ENCODE measurements around the gene CIAO3. TPM values are rescaled to one million over a fixed set of nuclear protein-coding genes. Genes with fewer than 3 reads are reported as not detected.
A peak's percentile ranks its signal among the peaks of the same experiment; 100 is the strongest.

The CIAO3 gene
- total RNA-seq, 1 donor, result 24.7 TPM

DNA sequence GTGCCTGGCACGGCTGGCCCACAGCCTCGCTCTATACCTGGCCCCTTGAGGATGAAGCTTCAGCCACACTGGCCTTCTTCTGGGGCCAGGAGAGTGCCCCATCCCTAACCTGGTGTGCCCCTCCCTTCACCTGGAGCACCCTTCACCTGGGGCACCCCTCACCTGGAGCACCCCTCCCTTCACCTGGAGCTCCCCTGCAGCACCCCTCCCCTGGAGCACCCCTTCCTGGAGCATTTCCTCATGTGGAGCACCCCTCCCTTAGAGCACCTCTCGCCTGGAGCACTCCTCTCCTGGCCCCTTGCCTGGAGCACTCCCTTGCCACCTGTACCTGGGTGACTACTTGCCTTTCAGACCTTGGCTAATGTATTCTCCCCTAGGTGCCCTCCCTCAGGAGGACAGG is 32.8 kb downstream of the CIAO3 start:
- TF ChIP-seq, protein P1, sequence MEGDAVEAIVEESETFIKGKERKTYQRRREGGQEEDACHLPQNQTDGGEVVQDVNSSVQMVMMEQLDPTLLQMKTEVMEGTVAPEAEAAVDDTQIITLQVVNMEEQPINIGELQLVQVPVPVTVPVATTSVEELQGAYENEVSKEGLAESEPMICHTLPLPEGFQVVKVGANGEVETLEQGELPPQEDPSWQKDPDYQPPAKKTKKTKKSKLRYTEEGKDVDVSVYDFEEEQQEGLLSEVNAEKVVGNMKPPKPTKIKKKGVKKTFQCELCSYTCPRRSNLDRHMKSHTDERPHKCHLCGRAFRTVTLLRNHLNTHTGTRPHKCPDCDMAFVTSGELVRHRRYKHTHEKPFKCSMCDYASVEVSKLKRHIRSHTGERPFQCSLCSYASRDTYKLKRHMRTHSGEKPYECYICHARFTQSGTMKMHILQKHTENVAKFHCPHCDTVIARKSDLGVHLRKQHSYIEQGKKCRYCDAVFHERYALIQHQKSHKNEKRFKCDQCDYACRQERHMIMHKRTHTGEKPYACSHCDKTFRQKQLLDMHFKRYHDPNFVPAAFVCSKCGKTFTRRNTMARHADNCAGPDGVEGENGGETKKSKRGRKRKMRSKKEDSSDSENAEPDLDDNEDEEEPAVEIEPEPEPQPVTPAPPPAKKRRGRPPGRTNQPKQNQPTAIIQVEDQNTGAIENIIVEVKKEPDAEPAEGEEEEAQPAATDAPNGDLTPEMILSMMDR (IDR thresholded peaks at IDR 0.05; ENCODE audit: insufficient read depth, low read length), result no peak
- no peak for DNase-seq (ENCODE audit: low read depth)
- no peak overlapping the region for H3K4me3 ChIP-seq (ENCODE audit: low read depth, low read length)

DNA sequence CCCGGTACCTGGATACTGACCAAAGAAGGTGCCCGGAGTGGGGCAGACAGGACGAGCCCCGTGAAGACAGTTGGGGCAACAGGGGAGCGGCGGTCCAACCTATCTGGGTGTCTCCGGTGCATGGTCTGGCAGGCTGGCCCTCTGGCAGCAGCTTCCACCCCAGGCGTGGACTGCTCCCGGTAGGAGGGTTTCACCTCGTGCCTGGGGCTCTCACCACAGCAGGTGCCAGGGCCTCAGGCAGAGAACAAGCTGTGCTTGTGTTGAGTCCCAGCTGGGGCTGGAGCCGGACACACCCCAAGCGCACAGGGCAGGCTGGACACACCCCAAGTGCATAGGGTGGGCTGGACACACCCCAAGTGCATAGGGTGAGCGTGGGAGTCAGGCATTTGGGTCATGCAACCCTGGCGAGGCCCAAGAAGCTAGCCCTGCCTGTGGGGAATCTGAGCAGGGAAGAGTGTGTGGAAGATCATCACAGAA is 33.7 kb downstream of the CIAO3 start:
- no peak for DNase-seq (ENCODE audit: low read depth)
- TF ChIP-seq, protein P1 (IDR thresholded peaks at IDR 0.05; ENCODE audit: insufficient read depth, low read length), result no peak
- H3K4me3 ChIP-seq (ENCODE audit: low read depth, low read length), result no peak overlapping the region

DNA sequence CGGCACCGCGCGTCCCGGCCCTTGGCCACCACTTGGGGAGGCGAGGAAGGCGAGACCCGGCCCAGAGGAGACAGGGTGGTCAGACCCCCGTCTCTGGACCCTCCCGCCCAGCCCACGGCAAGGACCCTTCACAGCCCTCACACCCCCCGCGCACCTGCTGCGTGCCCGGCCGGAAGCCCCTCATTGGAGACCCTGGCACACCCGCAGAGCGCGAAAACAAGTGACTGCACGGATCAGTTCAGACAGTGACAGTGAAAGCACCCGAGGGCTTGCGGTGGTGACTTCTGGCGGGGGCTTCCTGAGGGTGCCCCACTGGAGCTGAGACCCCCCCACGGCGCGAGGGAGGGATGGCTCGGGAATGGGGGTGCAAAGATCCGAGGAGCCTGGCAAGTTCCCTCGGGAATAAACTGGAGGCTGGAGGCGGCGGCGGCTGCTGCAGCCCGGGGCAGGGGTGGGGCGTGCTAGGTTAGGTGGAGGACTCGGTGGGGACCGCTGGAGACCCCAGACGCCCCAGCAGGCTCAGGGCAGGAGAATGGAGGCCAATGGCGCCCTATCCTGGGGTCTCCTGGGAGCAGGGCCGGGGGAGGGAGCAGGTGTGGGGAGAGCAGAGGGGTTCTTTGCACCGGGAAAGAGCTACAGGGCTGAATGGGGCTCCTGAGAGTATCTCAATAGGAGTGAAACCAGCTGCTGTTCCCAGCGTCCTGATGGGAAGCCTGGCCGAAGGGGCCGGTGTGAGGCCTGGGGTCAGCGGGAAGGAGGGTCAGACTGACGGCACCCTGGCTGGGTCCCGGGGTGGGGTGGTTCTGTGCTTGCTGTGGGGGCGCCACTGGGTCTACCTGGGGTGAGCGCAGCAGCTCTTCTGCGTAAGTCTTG is 34.4 kb downstream of the CIAO3 start:
- TF ChIP-seq, protein P1 (IDR thresholded peaks at IDR 0.05; ENCODE audit: insufficient read depth, low read length), result no peak
- no peak for DNase-seq (ENCODE audit: low read depth)
- no peak overlapping the region for H3K4me3 ChIP-seq (ENCODE audit: low read depth, low read length)

DNA sequence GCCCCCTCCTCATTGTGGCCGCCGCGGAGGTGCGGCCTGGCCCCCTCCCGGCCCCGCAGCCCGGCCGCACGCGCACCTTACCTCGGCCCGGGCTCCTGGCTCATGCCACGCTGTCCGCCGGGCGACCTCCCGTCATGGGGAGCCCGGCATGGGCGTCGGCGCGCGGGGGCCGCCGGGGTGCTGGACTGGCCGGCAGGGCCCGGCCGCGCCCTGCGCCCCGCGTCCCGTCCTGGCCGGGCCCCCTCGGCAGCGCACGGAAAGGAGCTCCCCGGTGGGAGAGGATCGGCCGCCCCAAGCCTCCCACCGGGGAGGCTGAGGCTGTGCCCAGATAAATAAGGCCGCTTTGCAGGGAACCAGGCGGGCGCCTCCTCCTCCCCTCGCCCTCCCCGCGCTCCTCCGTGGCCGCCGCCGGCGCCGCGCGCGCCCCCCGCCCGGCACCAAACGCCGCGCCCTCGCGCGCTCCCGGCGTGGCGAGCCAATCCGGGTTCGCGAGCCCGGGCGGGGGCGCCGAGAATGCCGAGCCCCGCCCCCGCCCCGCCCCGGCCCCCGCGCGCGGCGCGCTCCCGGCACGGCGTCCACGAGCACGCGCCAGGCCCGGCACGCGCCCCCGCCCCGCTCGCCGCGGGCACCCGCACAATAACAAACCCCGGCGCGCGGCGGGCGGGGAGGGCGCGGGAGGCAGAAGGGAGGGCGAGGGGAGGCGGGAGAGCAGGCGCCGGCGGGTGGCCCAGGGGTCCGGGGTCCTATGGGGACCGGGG is 35.2 kb downstream of the CIAO3 start, which contains the start of gene FBXL16:
Gene FBXL16, minus strand, starts transcription at position 371 of the 758 bp plus-strand sequence. CDS start 8,396 bp downstream, outside the sequence.
- H3K4me3 ChIP-seq (ENCODE audit: low read depth, low read length), result peak within 1 kb of the TSS; percentile 28
- TF ChIP-seq, protein P1 (IDR thresholded peaks at IDR 0.05; ENCODE audit: insufficient read depth, low read length), result no peak
- no peak for DNase-seq (ENCODE audit: low read depth)

DNA sequence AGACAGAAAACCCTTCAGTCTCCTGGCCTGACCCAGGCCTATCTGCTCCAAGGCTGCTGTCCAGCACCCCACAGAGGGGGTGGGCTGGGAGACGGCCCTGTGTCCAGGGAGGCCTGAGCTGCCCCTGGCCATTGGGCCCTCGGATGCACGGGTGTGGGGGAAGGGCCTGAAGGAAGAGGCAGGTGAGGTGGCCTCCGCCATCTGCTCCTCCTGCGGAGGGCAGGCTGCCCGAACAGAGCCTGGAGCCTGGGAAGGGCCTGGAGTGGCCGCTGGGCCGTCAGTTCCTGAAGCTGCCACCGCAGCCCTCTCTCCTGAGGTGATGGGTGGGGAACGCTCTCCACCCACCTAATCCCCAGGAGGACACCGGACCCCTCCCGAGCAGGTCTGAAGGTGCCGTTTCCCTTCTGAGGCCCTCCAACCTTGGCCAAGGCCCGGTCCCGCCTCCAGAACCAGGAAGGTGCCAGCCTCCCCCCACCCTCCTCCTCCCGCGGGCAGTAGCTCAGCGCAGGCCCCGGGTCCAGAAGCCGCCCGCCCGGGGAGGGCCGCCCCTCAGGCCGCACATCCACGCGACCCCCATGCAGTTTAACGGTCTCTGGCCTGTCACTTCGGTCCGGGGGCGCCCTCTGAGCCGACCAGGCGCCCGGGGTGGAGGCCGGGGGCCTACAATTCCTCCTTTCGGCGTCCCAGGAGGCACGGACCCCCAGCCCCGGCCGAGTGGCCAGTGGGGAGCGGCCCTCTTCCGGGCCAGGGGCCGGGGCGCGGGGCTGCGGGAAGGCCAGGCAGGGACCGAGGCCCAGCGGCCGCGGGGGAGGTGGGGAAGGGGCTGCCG is 36.0 kb downstream of the CIAO3 start:
- no peak for DNase-seq (ENCODE audit: low read depth)
- peak overlapping the region; percentile 17 for H3K4me3 ChIP-seq (ENCODE audit: low read depth, low read length)
- TF ChIP-seq, protein P1 (IDR thresholded peaks at IDR 0.05; ENCODE audit: insufficient read depth, low read length), result no peak

DNA sequence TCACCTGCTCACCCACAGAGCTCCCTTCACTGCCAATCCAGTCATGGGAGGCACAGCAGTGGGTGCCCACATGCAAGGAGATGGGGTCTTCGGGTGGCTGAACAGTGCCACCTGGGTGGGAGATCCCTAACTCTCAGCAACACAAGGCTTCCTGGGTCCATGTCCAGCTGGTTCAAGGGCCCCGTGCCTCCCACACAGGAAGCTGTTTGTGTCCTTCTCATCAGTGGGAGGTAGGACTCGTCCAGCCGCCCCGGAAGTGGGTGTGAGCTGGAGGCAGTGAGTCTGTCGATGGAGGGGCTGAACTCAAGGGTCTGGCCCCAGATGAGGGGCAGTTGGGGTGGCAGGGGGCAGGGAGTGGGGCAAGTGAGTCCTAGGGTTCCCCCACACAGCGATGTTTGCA is 36.8 kb downstream of the CIAO3 start:
- H3K4me3 ChIP-seq (ENCODE audit: low read depth, low read length), result no peak overlapping the region
- TF ChIP-seq, protein P1 (IDR thresholded peaks at IDR 0.05; ENCODE audit: insufficient read depth, low read length), result no peak
- no peak for DNase-seq (ENCODE audit: low read depth)

Measured in fibroblast of the aortic adventitia (primary cell).